ENCODE results near the gene MAP2K1.

DNA sequence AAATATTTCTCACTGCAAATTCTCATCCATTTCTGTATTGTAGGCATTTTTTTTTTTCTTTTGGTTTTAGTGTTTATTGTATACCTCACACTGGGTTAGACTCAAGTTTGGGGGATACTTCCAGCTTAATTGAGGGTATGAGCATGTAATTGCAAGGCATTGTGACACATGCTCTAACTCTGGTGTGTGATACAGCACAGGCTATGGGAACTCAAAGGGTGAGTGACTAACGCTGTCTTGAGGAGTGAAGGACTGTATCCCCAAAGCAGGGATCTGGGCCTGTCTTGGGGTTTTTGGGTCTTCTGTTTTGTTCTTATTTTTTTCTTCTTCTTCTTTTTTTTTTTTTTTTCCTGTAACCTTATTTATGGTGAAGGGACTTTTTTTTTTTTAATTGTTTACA, 26.9 kb downstream of the MAP2K1 start:
- TF ChIP-seq RCOR1 (IDR thresholded peaks at IDR 0.05; ENCODE audit: insufficient replicate concordance, low read length): no peak
- TF ChIP-seq RAD21 (IDR thresholded peaks at IDR 0.05; ENCODE audit: low read length): no peak
- no peak for TF ChIP-seq POLR2A (IDR thresholded peaks at IDR 0.05; ENCODE audit: low read depth, low read length)
- TF ChIP-seq, protein P1, sequence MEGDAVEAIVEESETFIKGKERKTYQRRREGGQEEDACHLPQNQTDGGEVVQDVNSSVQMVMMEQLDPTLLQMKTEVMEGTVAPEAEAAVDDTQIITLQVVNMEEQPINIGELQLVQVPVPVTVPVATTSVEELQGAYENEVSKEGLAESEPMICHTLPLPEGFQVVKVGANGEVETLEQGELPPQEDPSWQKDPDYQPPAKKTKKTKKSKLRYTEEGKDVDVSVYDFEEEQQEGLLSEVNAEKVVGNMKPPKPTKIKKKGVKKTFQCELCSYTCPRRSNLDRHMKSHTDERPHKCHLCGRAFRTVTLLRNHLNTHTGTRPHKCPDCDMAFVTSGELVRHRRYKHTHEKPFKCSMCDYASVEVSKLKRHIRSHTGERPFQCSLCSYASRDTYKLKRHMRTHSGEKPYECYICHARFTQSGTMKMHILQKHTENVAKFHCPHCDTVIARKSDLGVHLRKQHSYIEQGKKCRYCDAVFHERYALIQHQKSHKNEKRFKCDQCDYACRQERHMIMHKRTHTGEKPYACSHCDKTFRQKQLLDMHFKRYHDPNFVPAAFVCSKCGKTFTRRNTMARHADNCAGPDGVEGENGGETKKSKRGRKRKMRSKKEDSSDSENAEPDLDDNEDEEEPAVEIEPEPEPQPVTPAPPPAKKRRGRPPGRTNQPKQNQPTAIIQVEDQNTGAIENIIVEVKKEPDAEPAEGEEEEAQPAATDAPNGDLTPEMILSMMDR (conservative IDR thresholded peaks at IDR 0.05; ENCODE audit: low read depth, low read length): no peak
- no peak for TF ChIP-seq BHLHE40 (IDR thresholded peaks at IDR 0.05; ENCODE audit: low read depth, low read length)
- TF ChIP-seq CHD1 (IDR thresholded peaks at IDR 0.05; ENCODE audit: low read depth, low read length): no peak
- TF ChIP-seq MAFK (IDR thresholded peaks at IDR 0.05; ENCODE audit: low read depth, low read length): no peak
- TF ChIP-seq NFE2L2 (IDR thresholded peaks at IDR 0.05; ENCODE audit: low read depth, low read length): no peak
- TF ChIP-seq MXI1 (IDR thresholded peaks at IDR 0.05; ENCODE audit: borderline replicate concordance, low read depth, low read length): no peak
- TF ChIP-seq, protein P2, sequence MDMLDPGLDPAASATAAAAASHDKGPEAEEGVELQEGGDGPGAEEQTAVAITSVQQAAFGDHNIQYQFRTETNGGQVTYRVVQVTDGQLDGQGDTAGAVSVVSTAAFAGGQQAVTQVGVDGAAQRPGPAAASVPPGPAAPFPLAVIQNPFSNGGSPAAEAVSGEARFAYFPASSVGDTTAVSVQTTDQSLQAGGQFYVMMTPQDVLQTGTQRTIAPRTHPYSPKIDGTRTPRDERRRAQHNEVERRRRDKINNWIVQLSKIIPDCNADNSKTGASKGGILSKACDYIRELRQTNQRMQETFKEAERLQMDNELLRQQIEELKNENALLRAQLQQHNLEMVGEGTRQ (IDR thresholded peaks at IDR 0.05; ENCODE audit: low read depth, low read length): no peak
- TF ChIP-seq RFX5 (IDR thresholded peaks at IDR 0.05; ENCODE audit: low read depth, low read length): no peak
- no peak for TF ChIP-seq SMC3 (IDR thresholded peaks at IDR 0.05; ENCODE audit: low read depth, low read length)
- no peak for TF ChIP-seq CEBPB (IDR thresholded peaks at IDR 0.05; ENCODE audit: low read depth, low read length)

All from IMR-90 (cell line).